ENCODE results near the gene GRHL1. TPM values are rescaled to one million over a fixed set of nuclear protein-coding genes. Genes with fewer than 3 reads are reported as not detected.

GRHL1 gene
- total RNA-seq, 1 donor from 2014 or later: 37.4 TPM

Other genes starting within 250 kb of the GRHL1 start
- 26.3 and 34.1 TPM in 2 replicates for gene TAF1B, start 108.2 kb upstream of the GRHL1 start, total RNA-seq (ENCODE audit: low replicate concordance)
- 11.8 and 13.1 TPM in 2 replicates for gene KLF11, start 91.9 kb downstream of the GRHL1 start, total RNA-seq (ENCODE audit: low replicate concordance)
- gene CYS1, start 128.7 kb downstream of the GRHL1 start, total RNA-seq (ENCODE audit: low replicate concordance): 0.79 and 0.94 TPM in 2 replicates
- gene RRM2, start 171.0 kb downstream of the GRHL1 start, total RNA-seq (ENCODE audit: low replicate concordance): 50.7 and 109 TPM in 2 replicates

Measured in type B pancreatic cell (in vitro differentiated cells).